A549 (cell line): ENCODE results near the gene CABP2.

ENCODE experiments used
- CTCF ChIP-seq: fragments of >200 bp; sonication (Bioruptor Twin); formaldehyde crosslinking; IDR thresholded peaks from 3 replicates; pipeline ENCODE4 v1.5.1; 2016
- MYC ChIP-seq: IDR thresholded peaks from 2 replicates; pipeline ENCODE4 v1.6.1; 2012; ENCODE audit warnings: mild to moderate bottlenecking, inconsistent platforms, low read length, improper control_type of control experiment, borderline replicate concordance
- RAD21 ChIP-seq, 2 experiments: fragments of >200 bp in 1 of 2; sonication (Bioruptor Twin) in 1 of 2; formaldehyde crosslinking in 1 of 2; IDR thresholded peaks in 1 of 2; conservative IDR thresholded peaks in 1 of 2; 2 replicates in 1 of 2; 3 replicates in 1 of 2; pipeline ENCODE4 v1.6.1; 2012 to 2018; ENCODE audit warnings: inconsistent platforms in 1 of 2
- RNF2 ChIP-seq: fragments of 200-600 bp; sonication (generic); IDR thresholded peaks from 2 replicates; pipeline ENCODE4 v1.6.1; 2016; ENCODE audit warnings: low read depth, mild to moderate bottlenecking, antibody characterized with exemption, moderate library complexity, borderline replicate concordance
- TF ChIP-seq, protein P1 (sequence below): IDR thresholded peaks from 2 replicates; pipeline ENCODE4 v1.6.1; 2012

DNA sequence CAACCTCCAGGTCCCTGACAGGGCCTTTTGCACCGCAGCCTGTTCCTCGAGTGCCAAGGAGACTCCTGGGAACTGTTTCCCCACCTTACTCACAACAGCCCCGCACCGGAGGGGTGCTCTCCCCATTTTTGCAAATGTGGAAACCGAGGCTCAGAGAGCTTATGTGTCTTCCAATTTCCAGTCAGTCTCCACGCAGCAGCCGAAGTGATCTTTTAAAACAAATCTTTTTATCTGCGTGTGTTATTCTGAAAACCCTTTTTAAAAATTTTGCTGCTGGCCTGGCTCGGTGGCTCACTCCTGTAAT, 53.8 kb downstream of the CABP2 start:
- no peak for TF ChIP-seq RAD21 (conservative IDR thresholded peaks at IDR 0.05 in 1 of 2, IDR thresholded peaks at IDR 0.05 in 1 of 2)
- TF ChIP-seq, protein P1, sequence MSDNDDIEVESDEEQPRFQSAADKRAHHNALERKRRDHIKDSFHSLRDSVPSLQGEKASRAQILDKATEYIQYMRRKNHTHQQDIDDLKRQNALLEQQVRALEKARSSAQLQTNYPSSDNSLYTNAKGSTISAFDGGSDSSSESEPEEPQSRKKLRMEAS, result no peak
- TF ChIP-seq RNF2, result no peak
- TF ChIP-seq MYC, result no peak
- TF ChIP-seq CTCF, result no peak; the same call in 2 of the 3 replicates
